ENCODE data around the gene PCID2. TPM values are rescaled to one million over a fixed set of nuclear protein-coding genes. Genes with fewer than 3 reads are reported as not detected.
"Not testable (repeated sequence)": the region's sequence is repeated elsewhere in the genome, so short reads cannot be mapped to it uniquely, and the experiment has no call there.

PCID2 gene
- total RNA-seq (2014; rRNA removed; shearing (Covaris generic)) = 59.5 and 64.6 TPM in 2 replicates

GRCh38 chr13:113208421-113209335 lies at the start of gene PCID2:
Gene PCID2 (minus strand): TSS chr13:113208669. CDS start chr13:113208634, 35 bp downstream.
- H3K4me1 ChIP-seq = peaks cover 7% of the 10 kb centered on the region; the same call in 1 of the 2 replicates
- peak within 1 kb of the TSS; percentile 91 for H3K4me3 ChIP-seq
- peak within 1 kb of the TSS; percentile 94 for H3K27ac ChIP-seq
- H3K36me3 ChIP-seq = peaks cover 8% of the 10 kb centered on the region
- peak; percentile 88 to 91 for DNase-seq
- no peaks in the 10 kb centered on the region for H3K27me3 ChIP-seq
- H3K9me3 ChIP-seq (replicated peaks) = no peaks in the 10 kb centered on the region

DNA sequence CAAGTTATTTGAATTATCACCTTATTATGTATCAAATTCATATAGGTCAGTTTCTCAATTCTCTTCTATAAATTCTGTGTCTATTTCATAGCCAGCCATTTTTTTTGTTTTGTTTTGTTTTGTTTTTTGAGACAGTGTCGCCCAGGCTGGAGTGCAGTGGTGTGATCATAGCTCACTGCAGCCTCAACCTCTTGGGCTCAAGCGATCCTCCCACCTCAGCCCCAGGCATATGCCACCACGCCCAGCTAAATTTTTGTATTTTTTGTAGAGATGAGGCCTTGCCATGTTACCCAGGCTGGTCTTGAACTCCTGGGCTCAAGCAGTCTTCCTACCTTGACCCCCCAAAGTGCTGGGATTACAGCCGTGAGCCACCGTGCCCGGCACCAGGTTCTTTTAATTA lies 49.4 kb upstream of the PCID2 start:
- H3K4me1 ChIP-seq; H3K27ac ChIP-seq; DNase-seq; H3K4me3 ChIP-seq; H3K9me3 ChIP-seq (replicated peaks); H3K27me3 ChIP-seq: not testable (repeated sequence)
- peaks cover 48% of the 10 kb centered on the region for H3K36me3 ChIP-seq

- Histone ChIP-seq H3K27ac (no peak overlapping the region), H3K9me3 (replicated peaks) (no peaks in the 10 kb centered on the region), H3K36me3 (peaks cover 23% of the 10 kb centered on the region), H3K4me3 (no peak overlapping the region), H3K4me1 (no peaks in the 10 kb centered on the region), H3K27me3 (no peaks in the 10 kb centered on the region)
- no peak for DNase-seq
These were observed 44.1 kb upstream of the PCID2 start for GRCh38 chr13:113252516-113253095.

DNA sequence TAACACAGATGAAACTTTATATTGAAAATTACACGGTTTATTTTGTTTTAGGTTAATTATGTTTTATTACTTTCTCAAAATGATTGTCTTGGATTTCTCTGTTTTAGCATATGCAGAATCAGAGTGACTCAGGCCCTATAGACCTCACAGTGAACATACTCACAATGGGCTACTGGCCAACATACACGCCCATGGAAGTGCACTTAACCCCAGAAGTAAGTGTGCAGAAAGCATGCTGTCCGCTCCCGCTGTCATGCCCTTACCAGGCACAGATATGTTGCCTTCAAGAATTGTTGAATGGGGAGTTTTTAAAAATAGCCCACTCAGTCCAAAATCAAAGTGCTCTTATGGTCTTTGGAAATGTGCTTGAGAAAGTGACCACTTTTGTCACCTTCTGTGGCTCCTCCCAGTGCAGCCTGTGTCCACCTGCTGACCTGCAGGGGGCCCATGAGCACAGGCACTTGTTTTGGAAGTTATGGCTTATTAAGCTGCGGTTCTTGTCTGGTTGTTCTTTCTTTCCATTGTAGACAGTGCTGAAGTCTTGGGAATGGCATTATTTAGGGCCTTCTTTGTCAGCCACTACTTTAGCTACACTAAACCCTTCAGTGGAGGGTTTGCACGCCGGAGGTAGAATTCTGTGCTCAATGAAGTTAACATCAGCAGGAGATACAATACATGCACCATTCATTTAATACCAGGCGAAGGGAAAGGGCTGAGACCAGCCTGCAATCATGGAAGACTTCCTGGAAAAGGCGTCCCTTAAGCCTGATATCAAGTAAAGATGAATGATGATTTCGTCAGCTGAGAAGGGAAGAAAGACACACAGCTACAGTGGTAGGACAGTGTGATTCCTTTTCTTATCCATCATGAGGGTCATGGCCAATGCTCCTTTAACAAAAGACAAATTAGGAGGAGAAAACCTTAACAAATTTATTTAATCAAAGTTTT lies 37.7 kb upstream of the PCID2 start:
- DNase-seq = no peak
- no peaks in the 10 kb centered on the region for H3K4me1 ChIP-seq
- no peaks in the 10 kb centered on the region for H3K27me3 ChIP-seq
- no peaks in the 10 kb centered on the region for H3K9me3 ChIP-seq (replicated peaks)
- H3K4me3 ChIP-seq = no peak overlapping the region
- no peak overlapping the region for H3K27ac ChIP-seq
- H3K36me3 ChIP-seq = peaks cover 29% of the 10 kb centered on the region

GRCh38 chr13:113243847-113244246 lies 35.4 kb upstream of the PCID2 start:
- no peaks in the 10 kb centered on the region for H3K27me3 ChIP-seq
- no peaks in the 10 kb centered on the region for H3K9me3 ChIP-seq (replicated peaks)
- peaks cover 26% of the 10 kb centered on the region for H3K36me3 ChIP-seq
- no peaks in the 10 kb centered on the region for H3K4me1 ChIP-seq
- no peak for DNase-seq
- H3K27ac ChIP-seq = no peak overlapping the region
- H3K4me3 ChIP-seq = no peak overlapping the region

GRCh38 chr13:113241623-113242022 lies 33.2 kb upstream of the PCID2 start:
- not testable (repeated sequence) for H3K4me1 ChIP-seq
- peaks cover 21% of the 10 kb centered on the region for H3K36me3 ChIP-seq

GRCh38 chr13:113239986-113240385 lies 31.5 kb upstream of the PCID2 start:
- Histone ChIP-seq H3K27ac (no peak overlapping the region), H3K36me3 (peaks cover 12% of the 10 kb centered on the region), H3K9me3 (replicated peaks) (no peaks in the 10 kb centered on the region), H3K4me3 (no peak overlapping the region), H3K27me3 (no peaks in the 10 kb centered on the region), H3K4me1 (no peaks in the 10 kb centered on the region)
- DNase-seq = no peak

More at GRCh38 chr13:113241623-113242022, 33.2 kb upstream of the PCID2 start:
- H3K9me3 ChIP-seq (replicated peaks); H3K27me3 ChIP-seq; H3K4me3 ChIP-seq; H3K27ac ChIP-seq; DNase-seq: not testable (repeated sequence)

DNA sequence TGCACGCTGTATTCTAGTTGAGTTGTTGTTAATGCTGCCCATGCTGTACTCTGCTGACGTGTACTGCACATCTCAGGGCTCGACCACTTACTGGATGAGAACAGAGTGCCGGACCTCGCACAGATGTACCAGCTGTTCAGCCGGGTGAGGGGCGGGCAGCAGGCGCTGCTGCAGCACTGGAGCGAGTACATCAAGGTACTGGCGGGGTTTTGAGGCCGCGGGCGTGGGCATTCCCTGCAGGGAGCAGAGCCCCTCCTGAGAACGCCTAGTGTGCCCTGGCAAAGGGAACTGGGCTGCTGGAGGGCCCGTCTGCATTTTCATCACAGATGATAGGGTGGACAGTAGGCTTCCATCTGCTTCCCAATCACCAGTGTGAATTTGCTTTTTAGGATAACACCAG lies 30.9 kb upstream of the PCID2 start:
- Histone ChIP-seq H3K27ac (no peak overlapping the region), H3K36me3 (peaks cover 12% of the 10 kb centered on the region), H3K9me3 (replicated peaks) (no peaks in the 10 kb centered on the region), H3K4me3 (no peak overlapping the region), H3K4me1 (no peaks in the 10 kb centered on the region), H3K27me3 (no peaks in the 10 kb centered on the region)
- DNase-seq = no peak

- Histone ChIP-seq H3K4me1 (no peaks in the 10 kb centered on the region), H3K4me3 (no peak overlapping the region), H3K27ac (no peak overlapping the region), H3K27me3 (no peaks in the 10 kb centered on the region), H3K9me3 (replicated peaks) (no peaks in the 10 kb centered on the region), H3K36me3 (peaks cover 12% of the 10 kb centered on the region)
- DNase-seq = no peak
These were observed 30.1 kb upstream of the PCID2 start for GRCh38 chr13:113238536-113238935.

GRCh38 chr13:113233101-113233500 lies 24.6 kb upstream of the PCID2 start:
- DNase-seq = no peak
- Histone ChIP-seq H3K36me3 (peaks cover 3% of the 10 kb centered on the region), H3K27me3 (no peaks in the 10 kb centered on the region), H3K9me3 (replicated peaks) (no peaks in the 10 kb centered on the region), H3K27ac (no peak overlapping the region), H3K4me1 (no peaks in the 10 kb centered on the region), H3K4me3 (no peak overlapping the region)

DNA sequence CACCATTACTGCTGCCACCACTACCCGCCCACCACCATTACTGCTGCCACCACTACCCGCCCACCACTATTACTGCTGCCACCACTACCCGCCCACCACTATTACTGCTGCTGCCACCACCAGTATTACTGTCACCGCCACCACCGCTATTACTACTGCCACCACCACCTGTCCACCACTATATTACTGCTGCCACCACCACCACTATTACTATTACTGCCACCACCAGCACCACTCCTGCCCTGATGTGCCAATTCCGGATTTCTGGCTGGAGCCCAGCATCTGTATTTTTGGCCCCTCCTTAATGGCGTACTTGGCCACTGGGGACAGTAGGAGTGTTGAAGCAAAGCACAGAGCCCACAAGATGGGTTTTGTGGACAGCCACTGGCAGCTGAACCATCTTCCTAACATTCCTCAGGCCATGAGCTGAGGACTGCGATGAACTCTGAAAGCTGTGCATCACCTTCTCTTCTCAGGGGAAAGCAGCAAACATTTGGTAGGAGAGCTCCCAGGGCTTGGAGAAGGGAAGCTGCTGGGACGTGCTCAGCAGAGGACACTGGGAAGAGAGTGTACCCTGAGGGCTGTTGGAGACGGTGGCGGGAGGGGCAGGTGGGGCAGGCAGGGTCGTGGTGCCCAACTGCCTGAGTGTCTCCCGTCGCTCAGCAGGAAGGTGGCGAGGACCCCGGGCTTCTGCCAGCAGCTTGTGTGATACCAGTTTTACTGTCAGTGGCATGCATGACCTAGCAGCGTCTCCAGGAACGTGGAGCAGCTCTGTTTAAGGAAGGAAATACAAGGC lies 23.9 kb upstream of the PCID2 start:
- Histone ChIP-seq H3K27ac (no peak overlapping the region), H3K27me3 (no peaks in the 10 kb centered on the region), H3K4me3 (no peak overlapping the region), H3K36me3 (peaks cover under 1% of the 10 kb centered on the region), H3K4me1 (no peaks in the 10 kb centered on the region), H3K9me3 (replicated peaks) (no peaks in the 10 kb centered on the region)
- no peak for DNase-seq

DNA sequence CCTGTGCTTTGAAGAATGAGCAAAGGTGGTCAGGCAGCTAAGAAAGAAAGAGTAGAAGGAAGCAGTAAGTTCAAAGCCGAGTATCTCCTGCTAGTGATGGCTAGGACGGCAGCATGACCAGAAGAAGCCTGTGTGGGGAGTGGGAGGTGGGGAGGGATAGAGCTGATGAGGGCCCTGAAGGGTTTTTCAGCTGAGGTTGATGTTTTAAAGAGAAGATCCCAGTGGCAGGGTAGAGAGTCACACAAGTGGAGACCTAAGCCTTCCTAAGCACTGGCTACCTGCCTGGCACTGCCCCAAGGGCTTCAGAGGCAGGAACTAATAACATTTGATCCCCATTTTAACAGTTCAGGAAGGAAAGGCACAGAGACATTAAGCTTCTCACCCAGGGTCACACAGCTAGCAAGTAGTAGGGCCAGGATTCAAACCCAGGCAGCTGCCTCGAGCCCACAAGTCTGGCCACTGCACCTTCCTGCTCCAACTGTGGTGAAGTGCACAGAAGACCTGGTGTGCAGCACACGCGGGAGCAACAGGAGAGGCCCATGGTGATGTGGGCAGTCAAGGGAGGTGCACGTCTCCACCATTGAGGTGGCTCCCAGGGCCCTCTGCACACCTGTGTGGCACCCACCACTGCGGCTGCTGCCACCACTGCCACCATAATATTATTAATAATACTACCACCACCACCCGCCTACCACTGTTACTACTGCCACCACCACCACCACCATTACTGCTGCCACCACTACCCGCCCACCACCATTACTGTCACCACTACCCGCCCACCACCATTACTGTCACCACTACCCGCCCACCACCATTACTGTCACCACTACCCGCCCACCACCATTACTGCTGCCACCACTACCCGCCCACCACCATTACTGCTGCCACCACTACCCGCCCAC lies 23.1 kb upstream of the PCID2 start:
- no peaks in the 10 kb centered on the region for H3K4me1 ChIP-seq
- no peaks in the 10 kb centered on the region for H3K9me3 ChIP-seq (replicated peaks)
- DNase-seq = no peak
- H3K27ac ChIP-seq = no peak overlapping the region
- H3K27me3 ChIP-seq = no peaks in the 10 kb centered on the region
- H3K36me3 ChIP-seq = peaks cover under 1% of the 10 kb centered on the region; the same call in 1 of the 2 replicates
- H3K4me3 ChIP-seq = no peak overlapping the region

- peaks cover 7% of the 10 kb centered on the region; the same call in 1 of the 2 replicates for H3K36me3 ChIP-seq
- H3K4me1 ChIP-seq = no peaks in the 10 kb centered on the region
These were observed 21.3 kb upstream of the PCID2 start for GRCh38 chr13:113229791-113230190.

More at GRCh38 chr13:113229791-113230190, 21.3 kb upstream of the PCID2 start:
- H3K27me3 ChIP-seq = no peaks in the 10 kb centered on the region
- no peak overlapping the region for H3K27ac ChIP-seq
- no peak overlapping the region for H3K4me3 ChIP-seq
- no peaks in the 10 kb centered on the region for H3K9me3 ChIP-seq (replicated peaks)
- DNase-seq = no peak

Data from SJCRH30 (cell line).